NCI-H748 treated with DMSO at 0.1 percent for 48 hours (cell line): ENCODE data around the gene PLD3.
"Not testable (repeated sequence)": the region's sequence is repeated elsewhere in the genome, so short reads cannot be mapped to it uniquely, and the experiment has no call there.

Source experiments
- DNase-seq: peaks from one replicate; lab custom pipeline; 2025; lab: John Stamatoyannopoulos, UW

The PLD3 gene

GRCh38 chr19:40365010-40365409, 16.5 kb downstream of the PLD3 start:
- DNase-seq, result no peak

GRCh38 chr19:40365613-40366401, 17.3 kb downstream of the PLD3 start:
- no peak for DNase-seq

- DNase-seq, result no peak
These were observed 18.4 kb downstream of the PLD3 start for GRCh38 chr19:40366697-40367561.

GRCh38 chr19:40367577-40368434, 19.3 kb downstream of the PLD3 start:
- DNase-seq, result no peak

- no peak for DNase-seq
These were observed 21.3 kb downstream of the PLD3 start for GRCh38 chr19:40369797-40370196.

- not testable (repeated sequence) for DNase-seq
These were observed 21.8 kb downstream of the PLD3 start for GRCh38 chr19:40370253-40370652.

- DNase-seq, result no peak
These were observed 22.7 kb downstream of the PLD3 start for GRCh38 chr19:40370997-40371801.

GRCh38 chr19:40371802-40372122, 23.3 kb downstream of the PLD3 start:
- DNase-seq, result no peak

GRCh38 chr19:40374084-40374483, 25.6 kb downstream of the PLD3 start:
- no peak for DNase-seq

- DNase-seq, result no peak
These were observed 27.9 kb downstream of the PLD3 start for GRCh38 chr19:40376286-40376862.

- no peak for DNase-seq
These were observed 29.4 kb downstream of the PLD3 start for GRCh38 chr19:40377876-40378385.

GRCh38 chr19:40378509-40378908, 30.0 kb downstream of the PLD3 start:
- DNase-seq, result no peak

- no peak for DNase-seq
These were observed 31.1 kb downstream of the PLD3 start for GRCh38 chr19:40379446-40380198.

- DNase-seq, result no peak
These were observed 31.9 kb downstream of the PLD3 start for GRCh38 chr19:40380199-40381037.

GRCh38 chr19:40381321-40381720, 32.8 kb downstream of the PLD3 start:
- DNase-seq, result no peak

GRCh38 chr19:40383668-40384248, 35.3 kb downstream of the PLD3 start:
- no peak for DNase-seq

- no peak for DNase-seq
These were observed 38.7 kb downstream of the PLD3 start for GRCh38 chr19:40387155-40387554.

- no peak for DNase-seq
These were observed 40.0 kb downstream of the PLD3 start for GRCh38 chr19:40388481-40388880.
